Panc1 (cell line): ENCODE data around the gene LDLRAD4. TPM values are rescaled to one million over a fixed set of nuclear protein-coding genes. Genes with fewer than 3 reads are reported as not detected.

Experiments
- ATAC-seq: fragments of 200-7000 bp; cut with Tn5 transposase; 2 replicates; pipeline ENCODE4 v1.9.1; 2020; ENCODE audit warnings: mild to moderate bottlenecking, moderate library complexity
- BruUV-seq: library from RNA; stranded (reverse); fragments of 400-500 nt; replicated peaks from 2 replicates; lab custom pipeline; 2021; lab: Mats Ljungman, UMichigan
- CTCF ChIA-PET: fragments of 300-600 bp; sonication (Branson Sonifier 250); formaldehyde crosslinking; loops from one replicate; lab custom pipeline; 2022; ENCODE audit warnings: antibody characterized with exemption; lab: Charles Lee
- POLR2A ChIA-PET: fragments of 300-600 bp; sonication (Branson Sonifier 250); formaldehyde crosslinking; loops from one replicate; lab custom pipeline; 2022; ENCODE audit warnings: antibody characterized with exemption; lab: Charles Lee
- DNase-seq: peaks from one replicate; pipeline ENCODE4 v3.0.0-alpha.2; 2010; ENCODE audit warnings: low read depth, low spot score
- H3K27ac ChIP-seq: 2 replicates; pipeline ENCODE4 v1.5.1; 2011; ENCODE audit warnings: mild to moderate bottlenecking, low read length, inconsistent platforms
- H3K27me3 ChIP-seq: fragments of 200-500 bp; sonication (Bioruptor generic); 2 replicates; pipeline ENCODE4 v1.6.0; 2014; ENCODE audit warnings: low read length, inconsistent platforms; ENCODE audit not compliant: control insufficient read depth, insufficient read depth
- H3K36me3 ChIP-seq: fragments of 200-500 bp; sonication (Bioruptor generic); 2 replicates; pipeline ENCODE4 v1.5.1; 2014; ENCODE audit warnings: inconsistent platforms, mild to moderate bottlenecking, low read length, moderate library complexity; ENCODE audit not compliant: control insufficient read depth, insufficient read depth
- H3K4me1 ChIP-seq: 2 replicates; pipeline ENCODE4 v1.5.1; 2011; ENCODE audit warnings: inconsistent platforms, mild to moderate bottlenecking, low read length, moderate library complexity; ENCODE audit not compliant: control insufficient read depth, insufficient read depth
- H3K4me3 ChIP-seq, 2 experiments: 2 replicates each; pipeline ENCODE4 v1.5.1; 2011 to 2012; ENCODE audit warnings: low read depth in 2 of 2, low read length in 2 of 2, mild to moderate bottlenecking in 2 of 2, inconsistent platforms in 1 of 2, moderate library complexity in 1 of 2
- H3K9me3 ChIP-seq: fragments of 200-500 bp; sonication (Bioruptor generic); 2 replicates; pipeline ENCODE4 v1.5.1; 2014; ENCODE audit warnings: low read depth, mild to moderate bottlenecking, inconsistent platforms, low read length, moderate library complexity; ENCODE audit not compliant: control insufficient read depth, insufficient read depth
- CTCF ChIP-seq: fragments of 450-650 bp; IDR thresholded peaks from 2 replicates; pipeline ENCODE4 v1.5.1; 2017; ENCODE audit warnings: mild to moderate bottlenecking
- POLR2AphosphoS5 ChIP-seq: IDR thresholded peaks from 2 replicates; pipeline ENCODE4 v1.6.1; 2012; ENCODE audit warnings: mild to moderate bottlenecking, low read depth, low read length, moderate library complexity
- REST ChIP-seq, 2 experiments: IDR thresholded peaks; 2 replicates each; pipeline ENCODE4 v1.6.1; 2011 to 2012; ENCODE audit warnings: low read depth in 2 of 2, control low read depth in 1 of 2, low read length in 1 of 2, mild to moderate bottlenecking in 1 of 2, moderate library complexity in 1 of 2; ENCODE audit not compliant: insufficient read depth in 1 of 2
- SIN3A ChIP-seq: IDR thresholded peaks from 2 replicates; pipeline ENCODE4 v1.6.1; 2012; ENCODE audit warnings: low read depth, mild to moderate bottlenecking, low read length, moderate library complexity, borderline replicate concordance; ENCODE audit not compliant: insufficient read depth
- TCF7L2 ChIP-seq: IDR thresholded peaks from 2 replicates; pipeline ENCODE4 v1.6.1; 2011; ENCODE audit warnings: mild to moderate bottlenecking, low read depth, low read length, inconsistent platforms
- in situ Hi-C: cut with HindIII; loops from 2 replicates; pipeline ENCODE4 v1.10.0; 2016; ENCODE audit warnings: low sequenced_read_pairs, low pct_unique_long_range_greater_than_20kb
- intact Hi-C: fragments of 100-400 bp; cut with micrococcal nuclease; formaldehyde crosslinking; loops from one replicate; pipeline ENCODE4 v1.10.0; 2022; ENCODE audit not compliant: unreplicated experiment
- total RNA-seq: library from RNA; stranded (reverse); gene quantifications from one replicate; pipeline ENCODE4 v1.2.1, GENCODE V29; 2021; ENCODE audit not compliant: unreplicated experiment

The LDLRAD4 gene
- total RNA-seq, 1 experiment from 2014 or later: 0.28 TPM

- in situ Hi-C loops: no loop called here
- Histone ChIP-seq H3K4me3 (no peak overlapping the region), H3K36me3 (no peaks in the 10 kb centered on the region), H3K9me3 (no peaks in the 10 kb centered on the region), H3K27ac (no peak overlapping the region), H3K27me3 (no peaks in the 10 kb centered on the region; the same call in 1 of the 2 replicates), H3K4me1 (no peaks in the 10 kb centered on the region)
- TF ChIP-seq REST (IDR thresholded peaks at IDR 0.05; ENCODE audit: insufficient read depth in 1 of 2, low read depth in 2 of 2, low read length in 1 of 2) (peak in 1 of 2 experiments; percentile 53; a peak in 1 of 4 replicates), SIN3A (no peak)
- POLR2A ChIA-PET: no interaction called here
- intact Hi-C loops: no loop called here
- CTCF ChIA-PET: no interaction called here
- no TSS peak for BruUV-seq
- DNase-seq (no peak), ATAC-seq (no peak)
These were observed 14.6 kb downstream of the LDLRAD4 start for GRCh38 chr18:13232971-13233786.

GRCh38 chr18:13233787-13234783 is 15.5 kb downstream of the LDLRAD4 start:
- intact Hi-C loops (no loop called here), in situ Hi-C loops (no loop called here)
- DNase-seq: no peak
- ChIA-PET POLR2A (no interaction called here), CTCF (no interaction called here)
- Histone ChIP-seq H3K27ac (no peak overlapping the region), H3K4me3 (no peak overlapping the region), H3K9me3 (no peaks in the 10 kb centered on the region), H3K36me3 (no peaks in the 10 kb centered on the region), H3K4me1 (no peaks in the 10 kb centered on the region), H3K27me3 (no peaks in the 10 kb centered on the region; the same call in 1 of the 2 replicates)
- no peak for ATAC-seq
- TF ChIP-seq REST (IDR thresholded peaks at IDR 0.05; ENCODE audit: insufficient read depth in 1 of 2, low read depth in 2 of 2, low read length in 1 of 2) (no peak), TCF7L2 (no peak), SIN3A (no peak), CTCF (no peak), POLR2AphosphoS5 (no peak)
- BruUV-seq: no TSS peak
